Measurements from ENCODE around the gene CACNA1H.

DNA sequence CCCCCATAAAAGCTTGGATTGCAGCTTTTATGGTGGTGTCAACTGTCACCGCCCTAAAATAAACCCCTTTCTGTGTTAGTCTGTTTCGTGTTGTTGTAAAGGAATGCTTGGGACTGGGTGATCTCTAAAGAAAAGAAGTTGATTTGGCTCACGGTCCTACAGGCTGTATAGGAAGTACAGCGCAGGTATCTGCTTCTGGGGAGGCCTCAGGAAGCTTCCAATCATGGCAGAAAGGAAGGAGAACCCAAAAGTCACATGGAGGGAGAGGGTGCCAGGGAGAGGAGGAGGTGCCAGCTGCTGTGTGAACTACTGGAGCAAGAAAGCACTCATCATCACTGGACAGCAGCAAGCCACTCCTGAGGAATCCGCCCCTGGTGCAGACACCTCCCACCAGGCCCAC is 5.9 kb upstream of the CACNA1H start:
- TF ChIP-seq, protein P1, sequence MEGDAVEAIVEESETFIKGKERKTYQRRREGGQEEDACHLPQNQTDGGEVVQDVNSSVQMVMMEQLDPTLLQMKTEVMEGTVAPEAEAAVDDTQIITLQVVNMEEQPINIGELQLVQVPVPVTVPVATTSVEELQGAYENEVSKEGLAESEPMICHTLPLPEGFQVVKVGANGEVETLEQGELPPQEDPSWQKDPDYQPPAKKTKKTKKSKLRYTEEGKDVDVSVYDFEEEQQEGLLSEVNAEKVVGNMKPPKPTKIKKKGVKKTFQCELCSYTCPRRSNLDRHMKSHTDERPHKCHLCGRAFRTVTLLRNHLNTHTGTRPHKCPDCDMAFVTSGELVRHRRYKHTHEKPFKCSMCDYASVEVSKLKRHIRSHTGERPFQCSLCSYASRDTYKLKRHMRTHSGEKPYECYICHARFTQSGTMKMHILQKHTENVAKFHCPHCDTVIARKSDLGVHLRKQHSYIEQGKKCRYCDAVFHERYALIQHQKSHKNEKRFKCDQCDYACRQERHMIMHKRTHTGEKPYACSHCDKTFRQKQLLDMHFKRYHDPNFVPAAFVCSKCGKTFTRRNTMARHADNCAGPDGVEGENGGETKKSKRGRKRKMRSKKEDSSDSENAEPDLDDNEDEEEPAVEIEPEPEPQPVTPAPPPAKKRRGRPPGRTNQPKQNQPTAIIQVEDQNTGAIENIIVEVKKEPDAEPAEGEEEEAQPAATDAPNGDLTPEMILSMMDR (IDR thresholded peaks at IDR 0.05) = no peak
- TF ChIP-seq POLR2A (IDR thresholded peaks at IDR 0.05) = no peak

Data from testis (tissue), 2 donors.